Measurements from ENCODE around the gene ETV2. TPM values are rescaled to one million over a fixed set of nuclear protein-coding genes. Genes with fewer than 3 reads are reported as not detected.

The ETV2 gene
- total RNA-seq, 1 experiment from 2014 or later = 1.5 TPM

- intact Hi-C loops (cut with micrococcal nuclease) = no loop called here
- ChIA-PET RAD21 (ENCODE audit: low non-redundant PET in 1 of 2, low total read pairs in 2 of 2, uncharacterized antibody in 2 of 2, unreplicated experiment in 2 of 2) (no interaction called here), CTCF (no interaction called here), POLR2A (no interaction called here)
- BruUV-seq (replicated peaks) = TSS peak; percentile 46
- TF ChIP-seq EGR1 (IDR thresholded peaks at IDR 0.05; ENCODE audit: low read depth) (no peak), SRF (IDR thresholded peaks at IDR 0.05; ENCODE audit: low read depth) (no peak), RAD21 (IDR thresholded peaks at IDR 0.05; ENCODE audit: low read depth) (no peak), JUND (IDR thresholded peaks at IDR 0.05) (no peak)
- no peak for ATAC-seq
- Histone ChIP-seq H3K27ac (ENCODE audit: low read depth, low read length) (no peak overlapping the region), H3K9ac (ENCODE audit: low read length) (no peak overlapping the region), H3K4me3 (replicated peaks in 1 of 2; ENCODE audit: low read depth in 1 of 2, low read length in 2 of 2) (no peak overlapping the region), H3K9me3 (ENCODE audit: control insufficient read depth in 1 of 2, insufficient read depth in 1 of 2, low read depth in 1 of 2, low read length in 2 of 2) (no peaks in the 10 kb centered on the region), H3K79me2 (ENCODE audit: insufficient read depth, low read length) (no peaks in the 10 kb centered on the region), H3K9me2 (ENCODE audit: insufficient read depth) (no peaks in the 10 kb centered on the region), H4K20me1 (ENCODE audit: insufficient read depth) (no peaks in the 10 kb centered on the region), H3K36me3 (ENCODE audit: control insufficient read depth in 1 of 2, insufficient read depth in 2 of 2, low read length in 2 of 2) (no peaks in the 10 kb centered on the region; a peak in 2 of 4 replicates), H3K4me2 (ENCODE audit: low read length) (no peak overlapping the region), H2AFZ (ENCODE audit: low read depth, low read length, poor library complexity, severe bottlenecking) (no peak overlapping the region), H3K4me1 (ENCODE audit: control insufficient read depth in 1 of 2, insufficient read depth in 2 of 2, low read length in 2 of 2) (peaks cover 3 to 7% of the 10 kb centered on the region in 2 experiments; a peak in 2 of 4 replicates), H3K27me3 (ENCODE audit: insufficient read depth, low read length) (no peaks in the 10 kb centered on the region)
- DNase-seq (ENCODE audit: low read depth, low spot score) = no peak
These were observed 18.1 kb upstream of the ETV2 start for GRCh38 chr19:35623327-35624010.

- no peaks in the 10 kb centered on the region for H4K20me1 ChIP-seq (ENCODE audit: insufficient read depth)
- peak overlapping the region; percentile 73 for H3K27ac ChIP-seq (ENCODE audit: low read depth, low read length)
- no peaks in the 10 kb centered on the region for H3K9me2 ChIP-seq (ENCODE audit: insufficient read depth)
- BruUV-seq (replicated peaks) = TSS peak; percentile 99
- H3K4me3 ChIP-seq (replicated peaks in 1 of 2; ENCODE audit: low read depth in 1 of 2, low read length in 2 of 2) = peak overlapping the region; percentile 89 to 97
- no peak for DNase-seq (ENCODE audit: low read depth, low spot score)
- ChIA-PET CTCF (no interaction called here), RAD21 (ENCODE audit: low non-redundant PET in 1 of 2, low total read pairs in 2 of 2, uncharacterized antibody in 2 of 2, unreplicated experiment in 2 of 2) (no interaction called here), POLR2A (no interaction called here)
- peak overlapping the region; percentile 98 for H3K4me2 ChIP-seq (ENCODE audit: low read length)
- TF ChIP-seq SRF (IDR thresholded peaks at IDR 0.05; ENCODE audit: low read depth) (no peak), ZBTB33 (IDR thresholded peaks at IDR 0.05; ENCODE audit: extremely low read depth, insufficient replicate concordance, low read length) (no peak), CEBPB (IDR thresholded peaks at IDR 0.05; ENCODE audit: low read depth) (no peak), SIN3A (IDR thresholded peaks at IDR 0.05; ENCODE audit: low read depth) (no peak), CBX3 (IDR thresholded peaks at IDR 0.05; ENCODE audit: low read depth) (no peak)
- peaks cover 7 to 9% of the 10 kb centered on the region in 2 experiments; a peak in 3 of 4 replicates for H3K4me1 ChIP-seq (ENCODE audit: control insufficient read depth in 1 of 2, insufficient read depth in 2 of 2, low read length in 2 of 2)
- H3K79me2 ChIP-seq (ENCODE audit: insufficient read depth, low read length) = peaks cover 14% of the 10 kb centered on the region
- peak overlapping the region; percentile 92 for H3K9ac ChIP-seq (ENCODE audit: low read length)
- peaks cover 18 to 21% of the 10 kb centered on the region in 2 experiments; a peak in 3 of 4 replicates for H3K36me3 ChIP-seq (ENCODE audit: control insufficient read depth in 1 of 2, insufficient read depth in 2 of 2, low read length in 2 of 2)
- no peak overlapping the region for H2AFZ ChIP-seq (ENCODE audit: low read depth, low read length, poor library complexity, severe bottlenecking)
- H3K27me3 ChIP-seq (ENCODE audit: insufficient read depth, low read length) = no peaks in the 10 kb centered on the region
- ATAC-seq = no peak
- intact Hi-C loops (cut with micrococcal nuclease) = no loop called here
- H3K9me3 ChIP-seq (ENCODE audit: control insufficient read depth in 1 of 2, insufficient read depth in 1 of 2, low read depth in 1 of 2, low read length in 2 of 2) = no peaks in the 10 kb centered on the region
These were observed 13.3 kb upstream of the ETV2 start for GRCh38 chr19:35628264-35628564.

Measured in HCT116 (cell line).